LNCAP (cell line): ENCODE measurements around the gene RBBP8.
A peak's percentile ranks its signal among the peaks of the same experiment; 100 is the strongest.

Source experiments
- CTCF ChIP-seq: fragments of 450-650 bp; IDR thresholded peaks from 2 replicates; pipeline ENCODE4 v1.5.1; 2017; ENCODE audit warnings: mild to moderate bottlenecking

The RBBP8 gene

DNA sequence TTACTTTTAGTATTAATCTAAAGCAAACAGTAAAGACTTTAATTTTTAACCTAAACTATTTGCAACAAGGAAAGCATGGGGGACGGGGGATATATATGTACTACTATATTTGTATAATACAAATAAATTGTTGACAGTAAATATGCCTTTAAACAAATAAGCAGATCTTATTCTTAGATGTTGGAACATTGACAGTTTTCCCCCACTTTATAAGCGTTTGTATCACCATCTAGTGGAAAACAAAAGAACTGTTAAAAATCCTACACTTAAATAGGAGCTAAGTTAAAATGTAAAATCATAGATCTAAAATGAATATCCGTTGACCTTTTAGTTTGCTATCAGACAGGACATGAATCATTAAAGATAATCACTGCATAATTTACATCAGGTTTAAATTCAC lies 50.0 kb downstream of the RBBP8 start:
- peak; percentile 68 for TF ChIP-seq CTCF

DNA sequence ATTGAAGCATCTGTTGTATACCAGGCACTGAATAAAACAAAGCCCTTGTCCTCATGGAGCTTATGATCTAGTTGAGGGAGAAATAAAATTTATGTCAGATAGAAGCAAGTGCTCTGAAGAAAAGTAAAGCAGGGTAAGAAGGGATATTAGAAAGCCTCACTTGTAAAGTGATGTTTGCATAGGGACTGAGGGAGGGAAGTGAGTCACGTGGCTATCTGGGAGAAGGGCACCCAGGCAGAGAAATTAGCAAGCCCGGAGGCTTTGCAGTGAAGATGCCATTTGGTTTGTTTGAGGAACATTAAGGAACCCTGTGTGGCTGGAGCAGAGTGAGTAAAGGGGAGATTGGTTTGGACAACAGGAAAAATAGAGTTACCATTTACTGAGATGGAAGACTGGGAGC lies 52.1 kb downstream of the RBBP8 start:
- no peak for TF ChIP-seq CTCF

DNA sequence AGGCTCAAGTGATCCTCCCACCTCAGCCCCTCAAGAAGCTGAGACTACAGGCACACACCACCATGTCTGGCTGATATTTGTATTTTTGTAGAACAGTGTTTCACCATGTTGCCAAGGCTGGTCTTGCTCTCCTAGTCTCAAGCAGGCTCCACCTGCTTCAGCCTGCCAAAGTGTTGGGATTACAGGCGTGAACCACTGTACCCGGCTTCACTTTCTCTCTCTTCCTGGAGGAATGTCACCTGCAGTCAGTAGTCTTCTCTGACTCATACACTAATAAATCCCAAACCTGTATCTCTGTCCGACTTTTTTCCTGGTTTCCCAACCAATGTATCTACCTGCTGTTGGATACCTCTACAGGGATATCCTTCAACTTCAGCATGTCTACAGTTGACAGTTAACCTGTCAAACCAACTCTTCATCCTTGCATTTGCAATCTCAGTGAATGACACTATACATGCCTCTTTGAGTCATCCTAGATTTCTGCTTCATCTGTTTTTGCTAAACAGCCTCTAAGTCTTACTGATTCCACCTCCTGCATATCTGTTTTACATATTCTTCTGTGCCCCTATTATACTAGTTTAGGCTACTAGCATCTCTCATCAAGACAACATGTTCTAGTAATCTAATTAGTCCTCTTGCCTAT lies 54.5 kb downstream of the RBBP8 start:
- TF ChIP-seq CTCF = no peak

- no peak for TF ChIP-seq CTCF
Observed at GRCh38 chr18:22988208-22988607, 55.1 kb downstream of the RBBP8 start.

- no peak for TF ChIP-seq CTCF
Observed at GRCh38 chr18:22998344-22998743, 65.2 kb downstream of the RBBP8 start.

DNA sequence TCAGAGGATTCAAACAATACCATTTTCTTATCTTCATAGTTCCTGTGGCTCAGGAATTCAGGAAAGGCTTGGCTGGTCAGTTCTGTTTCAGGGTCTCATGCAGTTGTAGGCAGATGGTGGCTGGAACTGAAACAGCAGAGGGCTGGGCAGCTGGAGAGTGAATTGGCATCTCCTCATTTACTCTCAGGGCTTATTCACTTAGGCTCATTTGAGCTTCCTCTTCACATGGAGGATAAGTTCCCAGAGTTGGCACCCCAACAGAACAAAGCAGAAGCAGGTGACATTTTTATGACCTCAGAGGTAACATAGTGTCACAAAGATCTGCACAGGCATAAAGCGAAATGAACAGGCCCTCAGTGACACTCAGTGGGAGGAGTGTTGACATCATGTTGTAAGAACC lies 66.1 kb downstream of the RBBP8 start:
- TF ChIP-seq CTCF = no peak

- no peak for TF ChIP-seq CTCF
Observed at GRCh38 chr18:22999647-23000046, 66.5 kb downstream of the RBBP8 start.

DNA sequence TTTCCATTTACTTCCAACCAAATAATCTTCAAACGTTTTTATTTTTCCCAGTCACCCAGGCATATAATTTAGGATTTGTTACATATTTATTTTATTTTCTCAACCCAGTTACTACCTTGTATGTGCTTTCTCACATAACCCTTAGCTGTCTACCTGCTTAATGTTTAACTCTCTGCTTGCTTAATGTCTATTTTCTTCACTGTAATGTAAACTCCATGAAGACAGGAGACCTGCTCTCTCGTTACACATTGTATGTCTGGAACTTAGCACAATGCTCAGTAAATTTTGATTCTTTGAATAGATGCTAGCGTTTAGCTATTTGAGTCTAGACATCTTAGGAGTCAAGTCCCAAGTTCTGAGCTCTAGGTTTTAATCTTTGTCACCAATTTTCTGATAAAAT lies 70.2 kb downstream of the RBBP8 start:
- TF ChIP-seq CTCF = no peak
